Activated CD8-positive, alpha-beta memory T cell treated with anti-CD3 and anti-CD28 coated beads, Interleukin-2, amount 50 U/mL, for 24 hours (primary cell): ENCODE data around the gene PPP1R14D.
A peak's percentile ranks its signal among the peaks of the same experiment; 100 is the strongest.

Source experiments
- DNase-seq: peaks from one replicate; pipeline ENCODE4 v3.0.0-alpha.2; 2020; ENCODE audit errors: extremely low read depth

PPP1R14D gene

DNA sequence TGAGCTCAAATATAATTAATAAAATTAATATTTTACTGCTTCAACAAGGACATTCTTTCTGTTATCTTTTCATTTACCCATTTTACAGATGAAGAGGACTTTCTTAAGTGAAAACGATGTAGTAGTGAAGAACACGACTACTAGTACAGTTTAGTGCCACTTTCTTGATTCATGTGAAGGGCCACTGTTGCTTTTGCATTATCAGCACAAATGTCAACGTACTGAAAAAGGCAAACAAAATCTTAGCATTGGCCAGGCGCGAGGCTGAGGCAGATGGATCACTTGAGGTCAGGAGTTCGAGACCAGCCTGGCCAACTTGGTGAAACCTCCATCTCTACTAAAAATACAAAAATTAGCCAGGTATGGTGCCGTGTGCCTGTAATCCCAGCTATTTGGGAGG lies 9.5 kb downstream of the PPP1R14D start:
- no peak for DNase-seq

- DNase-seq, result no peak
Observed at GRCh38 chr15:40815042-40815698, 13.3 kb downstream of the PPP1R14D start.

DNA sequence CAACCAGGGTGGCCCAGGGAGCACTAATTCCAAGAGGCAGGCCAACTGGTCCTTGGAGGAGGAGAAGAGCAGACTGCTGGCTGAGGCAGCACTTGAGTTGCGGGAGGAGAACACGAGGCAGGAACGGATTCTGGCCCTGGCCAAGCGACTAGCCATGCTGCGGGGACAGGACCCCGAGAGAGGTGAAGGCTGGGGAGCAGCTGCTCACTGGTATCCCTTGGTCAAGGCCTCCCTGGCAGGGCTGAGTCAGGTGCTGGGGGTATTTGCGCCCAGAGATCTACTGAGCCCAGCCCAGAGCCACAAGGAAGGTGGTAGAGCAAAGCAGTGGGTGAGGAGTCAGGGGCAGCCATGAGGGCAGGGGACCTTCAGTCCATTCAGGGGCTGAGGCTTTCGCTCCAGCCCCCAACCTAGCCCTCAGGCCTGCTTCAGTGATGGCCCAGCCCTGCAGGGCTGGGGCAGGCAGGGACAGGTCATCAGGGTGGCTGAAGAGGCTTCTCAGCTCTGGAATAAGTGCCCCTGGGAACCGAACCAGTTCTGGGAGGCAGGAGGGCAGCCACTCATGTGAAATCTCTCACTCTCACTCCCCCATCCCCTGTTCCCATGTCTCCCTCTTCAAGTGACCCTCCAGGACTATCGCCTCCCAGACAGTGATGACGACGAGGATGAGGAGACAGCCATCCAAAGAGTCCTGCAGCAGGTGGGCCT lies 15.6 kb downstream of the PPP1R14D start:
- no peak for DNase-seq

- no peak for DNase-seq
Observed at GRCh38 chr15:40808861-40809450, 19.6 kb downstream of the PPP1R14D start.

GRCh38 chr15:40807888-40808461 lies 20.5 kb downstream of the PPP1R14D start:
- DNase-seq, result no peak

DNA sequence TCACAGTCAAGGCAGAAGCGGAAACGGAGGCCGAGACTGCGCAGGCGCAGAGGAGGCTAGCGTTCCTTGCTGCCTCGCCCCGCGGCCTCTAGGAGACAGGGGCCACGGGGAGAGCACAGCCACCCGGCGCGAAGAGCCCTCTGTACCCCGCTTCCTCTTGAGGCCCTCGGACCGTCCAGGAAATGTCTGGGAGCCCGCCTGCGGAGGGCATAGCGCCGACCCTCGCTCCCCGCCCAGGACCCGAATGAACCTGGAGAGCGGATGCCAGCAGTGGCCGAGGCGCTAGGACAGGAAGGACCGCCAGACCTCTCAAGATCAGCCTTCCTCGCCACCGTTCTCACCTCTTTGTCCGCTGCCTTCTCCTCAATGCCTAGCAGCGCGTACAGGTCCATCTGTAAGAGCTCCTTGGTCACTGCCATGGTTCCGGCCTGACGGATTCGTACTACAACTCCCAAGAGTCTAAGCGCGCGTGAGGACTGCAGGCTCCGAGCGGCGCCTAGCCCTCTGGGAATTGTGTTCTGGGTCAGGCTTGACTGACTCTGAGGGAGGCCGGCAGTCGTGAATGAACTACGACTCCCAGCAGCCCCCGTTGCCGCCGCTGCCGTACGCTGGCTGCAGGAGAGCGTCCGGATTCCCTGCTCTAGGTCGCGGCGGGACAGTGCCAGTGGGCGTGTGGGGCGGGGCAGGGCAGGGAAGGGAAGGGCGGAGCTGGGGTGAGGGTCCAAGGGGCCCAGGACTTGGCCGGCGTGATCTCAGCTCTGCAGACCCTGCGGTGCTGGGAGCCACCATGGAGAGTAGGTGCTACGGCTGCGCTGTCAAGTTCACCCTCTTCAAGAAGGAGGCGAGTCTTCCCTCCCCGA lies 21.2 kb downstream of the PPP1R14D start, which contains the start of the genes DNAJC17 and ZFYVE19:
Gene DNAJC17, minus strand, starts transcription at position 446 of the 860 bp plus-strand sequence. Its CDS starts 27 bp downstream, at position 419.
Gene ZFYVE19, plus strand, starts transcription at position 62 of the 860 bp plus-strand sequence. Its CDS starts 501 bp downstream, at position 563.
- DNase-seq, result peak; percentile 87

- no peak for DNase-seq
Observed at GRCh38 chr15:40806672-40807027, 21.9 kb downstream of the PPP1R14D start.

- DNase-seq, result no peak
Observed at GRCh38 chr15:40803688-40804087, 24.8 kb downstream of the PPP1R14D start.

DNA sequence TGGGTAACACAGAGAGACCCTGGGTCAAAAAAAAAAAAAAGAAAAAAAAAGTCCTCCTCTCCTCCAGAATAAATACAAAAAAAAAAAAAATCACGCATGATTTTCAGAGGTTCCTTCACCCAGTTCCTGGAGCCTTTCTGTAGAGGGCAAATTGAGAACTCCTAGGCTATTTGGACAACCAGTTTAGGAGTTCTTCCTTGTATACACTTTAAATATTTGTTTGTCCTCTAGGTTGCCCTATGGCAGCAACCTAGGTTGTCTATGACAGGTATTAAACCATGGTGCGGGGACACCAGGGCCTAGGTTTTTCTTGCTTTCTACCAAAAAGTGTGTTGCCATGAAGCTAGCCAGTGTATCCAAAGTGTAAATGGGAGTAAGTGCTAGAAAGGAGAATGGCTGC lies 25.4 kb downstream of the PPP1R14D start:
- DNase-seq, result no peak

DNA sequence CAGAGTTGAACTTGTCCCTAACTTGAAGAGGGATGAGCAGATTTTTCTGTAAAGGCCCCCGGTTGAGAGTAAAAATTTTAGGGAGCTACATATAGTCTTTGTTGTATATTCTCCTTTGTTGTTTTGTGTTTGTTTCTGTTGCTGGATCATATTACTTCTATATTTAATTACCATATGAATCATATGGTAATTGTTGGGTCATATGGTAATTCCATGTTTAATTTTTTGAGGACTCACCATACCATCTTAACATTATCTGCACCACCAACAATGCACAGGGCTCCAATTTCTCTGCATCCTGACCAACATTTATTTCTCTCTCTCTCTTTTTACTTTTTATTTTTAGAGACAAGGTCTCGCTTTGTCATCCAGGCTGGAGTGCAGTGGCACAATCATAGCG lies 29.0 kb downstream of the PPP1R14D start:
- DNase-seq, result no peak

- DNase-seq, result no peak
Observed at GRCh38 chr15:40796512-40796911, 32.0 kb downstream of the PPP1R14D start.

DNA sequence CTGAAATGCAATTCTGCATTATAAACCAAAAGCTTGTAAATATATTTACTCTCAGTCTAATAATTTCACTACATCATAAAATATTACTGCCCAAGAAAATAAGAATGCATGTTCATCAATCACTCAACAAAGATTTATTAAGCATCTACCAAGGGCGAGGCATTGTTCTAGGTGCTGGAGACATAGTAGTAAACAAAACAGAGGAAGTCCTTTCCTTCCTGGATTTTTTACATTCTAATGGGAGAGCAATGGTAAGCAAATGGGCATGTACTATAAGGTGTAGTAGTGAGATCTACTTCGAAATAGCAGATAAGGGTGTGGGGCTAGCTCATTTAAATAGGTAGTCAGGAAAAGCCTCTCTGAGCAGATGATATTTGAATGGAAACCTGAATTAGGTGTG lies 32.5 kb downstream of the PPP1R14D start:
- no peak for DNase-seq

DNA sequence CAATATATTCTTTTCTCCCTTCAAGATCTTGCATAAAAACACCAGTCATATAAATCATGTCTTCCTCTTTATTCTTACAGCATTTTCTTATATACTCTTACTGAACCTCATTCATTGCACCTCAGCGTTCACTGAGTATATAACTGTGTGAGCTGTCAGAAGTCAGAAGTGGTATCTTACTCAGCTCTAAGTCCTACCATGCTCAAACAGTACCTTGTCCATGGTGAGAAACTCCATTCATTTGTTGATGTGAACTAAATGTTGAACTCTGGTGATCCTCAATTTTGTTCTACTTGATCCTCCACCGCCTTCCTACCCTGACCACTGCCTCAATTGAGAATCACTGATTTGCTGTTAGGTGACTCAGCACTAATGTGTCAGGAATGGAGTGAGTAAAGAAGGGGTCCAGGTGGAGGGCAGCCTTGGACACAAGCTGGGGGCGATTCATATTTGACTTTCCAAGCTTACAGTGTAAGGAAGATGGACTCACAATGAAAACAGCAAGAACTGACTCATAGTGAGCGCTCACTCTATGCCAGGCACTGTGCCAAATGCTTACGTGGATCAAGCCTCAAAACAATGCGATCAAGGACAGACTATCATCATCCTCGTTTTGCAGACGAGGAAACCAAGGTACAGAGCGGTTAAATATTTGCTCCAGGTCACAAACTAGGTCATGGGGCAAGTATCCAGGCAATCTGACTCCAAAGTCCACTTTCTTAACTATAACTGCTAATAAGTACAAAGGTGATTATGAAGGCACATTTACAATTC lies 35.1 kb downstream of the PPP1R14D start:
- DNase-seq, result no peak

GRCh38 chr15:40792394-40792793 lies 36.1 kb downstream of the PPP1R14D start:
- no peak for DNase-seq

DNA sequence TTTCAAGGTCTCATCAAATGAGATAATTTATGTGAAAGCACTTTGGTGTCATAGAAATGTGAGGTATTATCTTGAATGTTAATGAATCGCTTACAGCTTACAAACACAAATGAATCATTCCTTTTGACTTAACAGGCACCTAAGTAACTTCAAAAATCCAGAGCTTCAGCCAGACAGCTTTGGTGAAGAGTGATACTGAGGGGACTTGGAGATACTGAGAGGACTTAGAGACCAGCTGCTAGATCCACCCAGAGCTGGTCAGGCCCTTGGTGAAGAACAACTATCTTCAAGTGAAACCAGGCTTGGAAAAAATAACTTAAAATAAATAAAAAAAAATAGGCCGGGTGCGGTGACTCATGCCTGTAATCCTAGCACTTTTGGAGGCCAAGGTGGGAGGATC lies 37.8 kb downstream of the PPP1R14D start:
- DNase-seq, result no peak

GRCh38 chr15:40789999-40790398 lies 38.5 kb downstream of the PPP1R14D start:
- DNase-seq, result no peak

DNA sequence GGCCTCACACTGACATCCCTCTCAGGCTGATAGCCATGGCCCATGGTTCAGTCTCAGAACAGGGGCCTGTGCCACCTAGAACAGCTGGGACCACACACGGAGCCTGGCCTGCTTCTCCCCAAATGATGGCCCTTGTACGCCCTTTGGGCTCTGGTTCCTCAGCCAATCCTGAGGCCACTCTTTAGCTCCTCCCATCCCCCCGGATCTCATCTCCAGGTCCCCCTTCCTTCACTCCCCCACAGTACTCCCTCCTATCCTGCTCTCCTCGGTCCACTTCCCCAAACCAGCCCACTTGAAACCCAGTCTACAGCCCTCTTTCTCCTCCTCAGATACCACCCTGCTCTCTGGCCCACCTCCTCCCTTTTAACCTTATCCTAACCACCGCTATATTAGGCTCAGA lies 39.4 kb downstream of the PPP1R14D start:
- no peak for DNase-seq

DNA sequence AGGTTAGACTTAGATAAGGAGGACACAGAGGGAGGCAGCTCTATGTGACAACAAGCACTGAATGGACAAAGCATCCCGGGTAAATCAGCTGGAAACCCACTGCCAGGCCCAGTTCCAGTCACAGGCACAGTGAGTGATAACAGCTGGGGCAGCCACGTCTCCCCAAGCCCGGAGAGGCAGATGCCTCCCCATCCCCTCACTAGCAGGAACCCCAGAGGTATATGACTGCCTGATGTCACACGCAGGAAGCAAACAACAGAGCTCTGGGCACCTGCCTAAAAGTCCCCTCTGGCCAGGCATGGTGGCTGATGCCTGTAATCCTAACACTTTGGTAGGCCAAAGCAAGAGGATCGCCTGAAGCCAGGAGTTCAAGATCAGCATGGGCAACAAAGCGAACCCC lies 40.5 kb downstream of the PPP1R14D start:
- no peak for DNase-seq

DNA sequence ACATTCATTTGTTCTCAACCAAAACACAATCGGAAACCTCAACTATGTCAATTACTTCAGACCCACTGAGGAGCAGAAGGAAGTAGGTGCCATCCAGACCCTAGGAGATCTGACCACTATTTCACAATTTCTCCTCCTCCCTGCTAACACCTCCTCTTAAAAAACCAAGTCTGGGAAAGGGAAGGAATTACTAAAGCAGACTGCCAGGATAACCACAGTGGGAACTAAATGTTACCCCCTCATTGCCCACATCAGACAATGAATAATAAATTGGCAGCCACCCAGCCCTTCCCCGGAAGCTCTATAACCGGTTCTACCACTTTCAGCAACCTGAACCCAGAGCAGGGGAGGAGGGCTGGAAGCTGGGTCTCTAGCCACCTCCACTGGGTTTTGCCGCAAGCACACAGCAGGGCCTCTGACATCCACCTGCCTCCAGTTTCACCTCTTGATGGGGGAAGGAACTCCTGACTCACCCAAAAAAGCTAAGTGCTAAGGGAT lies 41.1 kb downstream of the PPP1R14D start:
- DNase-seq, result peak; percentile 41

DNA sequence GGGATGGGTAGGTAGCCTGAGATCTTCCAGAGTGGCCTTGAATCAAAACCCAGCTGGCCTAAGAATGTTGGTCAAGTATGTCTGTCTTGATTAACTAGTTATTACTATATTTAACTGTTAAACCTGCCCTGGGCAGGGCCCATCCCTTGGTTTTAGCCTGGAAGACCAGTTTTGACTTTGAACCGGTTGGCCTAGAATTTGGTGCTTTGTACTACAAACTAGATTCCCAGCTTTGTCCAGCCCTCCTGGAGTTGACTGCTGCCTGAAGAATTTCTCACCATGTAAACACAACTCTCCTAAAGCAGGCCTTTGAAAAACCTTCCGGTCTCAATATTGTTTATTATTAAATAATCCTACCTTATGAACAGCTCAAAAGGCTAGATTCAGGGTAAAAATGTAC lies 42.7 kb downstream of the PPP1R14D start:
- no peak for DNase-seq

DNA sequence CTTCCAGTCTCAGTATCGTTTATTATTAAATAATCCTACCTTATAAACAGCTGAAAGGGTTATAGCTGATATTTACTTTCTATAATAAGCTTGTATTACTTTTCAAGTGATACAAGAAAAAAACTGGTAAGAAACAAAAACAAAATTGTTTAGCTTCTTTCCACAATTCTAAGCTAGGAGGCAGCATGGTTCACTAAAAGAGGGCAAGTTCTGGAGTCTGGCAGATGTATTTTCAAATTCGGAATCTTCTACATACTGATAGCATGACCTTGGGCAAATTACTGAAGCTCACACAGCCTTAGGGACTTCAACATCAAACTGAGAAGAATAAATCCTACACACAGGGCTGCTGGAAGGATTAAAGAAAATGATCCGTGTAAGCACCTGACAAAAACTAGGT lies 43.3 kb downstream of the PPP1R14D start:
- DNase-seq, result no peak
